HUES48 (cell line): Measurements from ENCODE around the gene AUTS2.
A peak's percentile ranks its signal among the peaks of the same experiment; 100 is the strongest.

Experiments used
- H3K27ac ChIP-seq: one replicate; pipeline ENCODE4 v1.7.0; 2013; ENCODE audit warnings: low read depth, low read length, inconsistent platforms
- H3K27me3 ChIP-seq: 2 replicates; pipeline ENCODE4 v1.6.1; 2013; ENCODE audit warnings: mild to moderate bottlenecking, low read length; ENCODE audit not compliant: control insufficient read depth, insufficient read depth
- H3K36me3 ChIP-seq: 2 replicates; pipeline ENCODE4 v1.6.1; 2013; ENCODE audit warnings: low read length; ENCODE audit not compliant: control insufficient read depth, insufficient read depth
- H3K4me1 ChIP-seq: 2 replicates; pipeline ENCODE4 v1.6.1; 2013; ENCODE audit warnings: mild to moderate bottlenecking, low read length; ENCODE audit not compliant: control insufficient read depth, insufficient read depth
- H3K4me3 ChIP-seq: 2 replicates; pipeline ENCODE4 v1.5.1; 2013; ENCODE audit warnings: mild to moderate bottlenecking, low read depth, low read length
- H3K9ac ChIP-seq: 2 replicates; pipeline ENCODE4 v1.6.1; 2013; ENCODE audit warnings: mild to moderate bottlenecking, low read depth, low read length, moderate library complexity
- H3K9me3 ChIP-seq: 2 replicates; pipeline ENCODE4 v1.6.1; 2013; ENCODE audit warnings: low read length; ENCODE audit not compliant: control insufficient read depth, insufficient read depth

AUTS2 gene

GRCh38 chr7:69657985-69658384 is 59.7 kb downstream of the AUTS2 start:
- Histone ChIP-seq H3K4me3 (no peak overlapping the region), H3K9me3 (no peaks in the 10 kb centered on the region), H3K9ac (no peak overlapping the region), H3K36me3 (no peaks in the 10 kb centered on the region), H3K27ac (no peak overlapping the region), H3K27me3 (peaks cover 6% of the 10 kb centered on the region; the same call in 1 of the 2 replicates), H3K4me1 (peaks cover 45% of the 10 kb centered on the region)

DNA sequence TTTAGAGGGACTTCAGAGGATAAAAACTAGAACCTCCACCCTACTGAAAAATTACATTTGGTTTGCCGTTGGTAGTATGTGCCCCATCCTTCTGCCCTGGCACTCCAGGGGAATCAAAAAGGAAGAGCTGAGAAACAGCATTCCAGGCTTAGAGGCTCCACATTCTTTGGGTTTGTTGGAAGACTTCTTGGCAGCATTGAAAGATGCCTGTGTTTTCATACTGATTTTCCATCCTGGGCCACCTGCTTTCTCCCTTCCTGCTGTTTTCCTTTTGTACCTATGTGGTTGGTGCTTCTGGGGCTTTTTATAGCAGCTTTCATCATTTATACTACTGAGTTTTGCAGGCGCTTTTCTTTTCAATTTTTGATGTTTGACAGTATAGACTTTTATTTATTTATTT is 61.7 kb downstream of the AUTS2 start:
- peak overlapping the region; percentile 36 for H3K27ac ChIP-seq
- H3K9me3 ChIP-seq, result no peaks in the 10 kb centered on the region
- no peak overlapping the region for H3K4me3 ChIP-seq
- no peaks in the 10 kb centered on the region for H3K27me3 ChIP-seq
- peaks cover 35% of the 10 kb centered on the region for H3K4me1 ChIP-seq
- no peaks in the 10 kb centered on the region for H3K36me3 ChIP-seq
- H3K9ac ChIP-seq, result no peak overlapping the region

DNA sequence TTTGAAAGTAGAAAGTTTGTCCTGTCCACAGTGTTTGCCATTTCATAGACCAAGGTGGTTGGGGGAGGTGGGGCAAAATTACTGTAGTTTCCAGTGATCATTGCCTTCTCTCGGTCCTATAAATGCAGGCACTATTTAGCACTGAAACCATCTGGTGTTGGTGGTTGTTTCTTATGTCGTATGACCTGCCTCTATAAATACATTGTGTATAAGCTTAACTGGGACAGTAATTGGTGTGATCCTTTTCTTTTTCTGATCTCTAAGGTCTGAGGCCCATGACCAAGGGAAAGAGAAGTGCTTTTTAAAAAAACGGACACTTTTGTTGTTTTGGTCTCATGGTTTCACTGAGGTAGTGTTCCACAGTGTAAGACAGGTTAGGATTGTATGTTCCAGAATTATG is 63.1 kb downstream of the AUTS2 start:
- H3K9me3 ChIP-seq, result no peaks in the 10 kb centered on the region
- peaks cover 26% of the 10 kb centered on the region for H3K4me1 ChIP-seq
- no peaks in the 10 kb centered on the region for H3K27me3 ChIP-seq
- H3K27ac ChIP-seq, result no peak overlapping the region
- no peak overlapping the region for H3K9ac ChIP-seq
- H3K4me3 ChIP-seq, result no peak overlapping the region
- H3K36me3 ChIP-seq, result no peaks in the 10 kb centered on the region

DNA sequence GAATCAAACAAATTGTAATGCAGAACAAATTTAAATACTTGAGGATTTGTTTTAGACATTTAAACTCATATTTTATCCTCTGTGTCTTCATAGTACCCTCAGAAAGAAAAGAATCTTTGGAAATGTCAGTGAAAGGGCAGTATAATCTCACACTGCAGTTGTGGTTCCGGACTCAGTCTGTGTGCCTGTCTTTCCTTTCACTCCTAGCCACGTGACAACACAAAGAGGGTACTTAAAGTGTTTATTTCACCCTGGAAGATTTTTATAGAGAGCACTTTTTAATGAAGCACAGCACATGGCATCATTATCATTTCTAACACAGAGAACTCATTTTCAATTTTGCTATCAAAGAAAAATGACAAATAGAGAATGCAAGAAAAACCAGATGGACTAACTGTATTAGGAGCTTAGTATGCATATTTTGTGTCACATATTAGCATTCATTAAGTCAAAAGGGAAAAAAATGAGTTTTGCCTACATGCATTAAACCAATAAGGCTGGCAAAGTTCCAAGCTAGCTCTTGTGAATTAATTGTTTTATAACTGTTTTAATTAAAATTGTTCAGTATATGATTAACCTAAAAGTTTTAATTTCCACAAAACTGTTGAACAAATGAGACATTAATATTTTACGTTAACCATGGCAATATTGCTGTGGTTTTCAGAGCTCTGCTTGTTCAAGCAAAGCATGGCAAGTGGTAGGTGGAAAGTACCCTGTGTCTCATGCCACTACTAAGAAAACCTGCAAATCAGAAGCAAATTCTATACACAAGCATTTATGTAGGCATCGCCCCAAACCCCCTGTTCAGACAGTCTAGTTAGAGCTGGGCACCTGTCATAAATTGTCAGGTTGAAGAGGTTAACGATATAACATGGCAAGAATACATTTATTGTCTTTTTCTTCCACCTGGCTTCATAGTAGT is 65.9 kb downstream of the AUTS2 start:
- H3K27me3 ChIP-seq, result no peaks in the 10 kb centered on the region
- no peak overlapping the region for H3K27ac ChIP-seq
- no peak overlapping the region for H3K9ac ChIP-seq
- no peaks in the 10 kb centered on the region for H3K36me3 ChIP-seq
- peaks cover 10% of the 10 kb centered on the region for H3K4me1 ChIP-seq
- H3K4me3 ChIP-seq, result no peak overlapping the region
- H3K9me3 ChIP-seq, result no peaks in the 10 kb centered on the region

GRCh38 chr7:69665369-69665768 is 67.1 kb downstream of the AUTS2 start:
- no peaks in the 10 kb centered on the region for H3K9me3 ChIP-seq
- H3K4me1 ChIP-seq, result 0 out of 2 replicates have a peak, but pooled peaks cover 4% of the 10 kb centered on the region
- H3K4me3 ChIP-seq, result no peak overlapping the region
- no peak overlapping the region for H3K27ac ChIP-seq
- no peak overlapping the region for H3K9ac ChIP-seq
- no peaks in the 10 kb centered on the region for H3K36me3 ChIP-seq
- H3K27me3 ChIP-seq, result no peaks in the 10 kb centered on the region

DNA sequence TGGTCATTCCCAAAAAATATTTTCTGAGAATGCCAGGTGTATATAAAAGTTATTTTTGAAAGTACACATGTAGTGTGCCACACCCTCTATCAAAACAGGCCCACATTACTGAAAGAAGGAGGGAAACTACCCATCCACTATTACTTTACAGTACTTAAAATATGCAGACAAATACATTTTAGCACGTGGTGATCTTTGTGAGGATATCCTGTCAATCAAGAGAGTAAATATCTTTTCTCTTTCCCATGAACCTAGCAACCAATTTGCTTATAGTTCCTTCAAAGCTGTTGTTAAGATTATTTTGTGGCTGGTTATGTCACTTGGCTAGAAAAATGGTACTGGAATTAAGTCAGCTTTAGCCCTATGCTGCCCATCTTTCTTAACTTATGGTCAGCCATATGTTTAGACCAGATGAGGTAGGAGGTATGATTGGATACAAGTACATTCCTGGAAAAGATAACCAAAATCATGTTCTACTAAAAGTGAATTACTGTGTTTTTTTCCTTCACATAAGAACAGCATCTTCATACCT is 70.1 kb downstream of the AUTS2 start:
- Histone ChIP-seq H3K36me3 (no peaks in the 10 kb centered on the region), H3K27me3 (no peaks in the 10 kb centered on the region), H3K9ac (no peak overlapping the region), H3K9me3 (no peaks in the 10 kb centered on the region), H3K27ac (no peak overlapping the region), H3K4me3 (no peak overlapping the region), H3K4me1 (no peaks in the 10 kb centered on the region)

DNA sequence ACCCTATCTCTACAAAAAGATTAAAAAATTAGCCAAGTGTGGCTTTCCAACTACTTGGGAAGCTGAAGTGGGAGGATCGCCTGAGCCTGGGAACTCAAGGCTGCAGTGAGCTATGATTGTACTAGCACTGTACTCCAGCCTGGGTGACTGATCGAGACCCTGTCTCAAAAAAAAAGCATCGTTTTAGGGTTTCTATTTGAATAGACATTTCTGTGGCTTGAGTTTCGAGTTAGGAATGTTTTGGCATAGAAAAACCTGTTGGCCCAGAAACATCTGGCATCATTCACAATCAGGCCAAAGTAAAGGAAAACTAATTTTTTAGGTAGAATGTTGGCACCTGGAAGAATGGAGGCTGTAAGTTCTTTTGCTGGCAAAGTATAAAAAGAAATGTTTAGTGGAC is 72.4 kb downstream of the AUTS2 start:
- no peaks in the 10 kb centered on the region for H3K27me3 ChIP-seq
- no peaks in the 10 kb centered on the region for H3K9me3 ChIP-seq
- no peaks in the 10 kb centered on the region for H3K4me1 ChIP-seq
- H3K4me3 ChIP-seq, result no peak overlapping the region
- H3K27ac ChIP-seq, result no peak overlapping the region
- H3K36me3 ChIP-seq, result no peaks in the 10 kb centered on the region
- no peak overlapping the region for H3K9ac ChIP-seq

- Histone ChIP-seq H3K4me3 (no peak overlapping the region), H3K9me3 (no peaks in the 10 kb centered on the region), H3K4me1 (peaks cover 18% of the 10 kb centered on the region), H3K27me3 (no peaks in the 10 kb centered on the region), H3K36me3 (no peaks in the 10 kb centered on the region), H3K9ac (no peak overlapping the region), H3K27ac (no peak overlapping the region)
These were observed 74.8 kb downstream of the AUTS2 start for GRCh38 chr7:69673074-69673473.

DNA sequence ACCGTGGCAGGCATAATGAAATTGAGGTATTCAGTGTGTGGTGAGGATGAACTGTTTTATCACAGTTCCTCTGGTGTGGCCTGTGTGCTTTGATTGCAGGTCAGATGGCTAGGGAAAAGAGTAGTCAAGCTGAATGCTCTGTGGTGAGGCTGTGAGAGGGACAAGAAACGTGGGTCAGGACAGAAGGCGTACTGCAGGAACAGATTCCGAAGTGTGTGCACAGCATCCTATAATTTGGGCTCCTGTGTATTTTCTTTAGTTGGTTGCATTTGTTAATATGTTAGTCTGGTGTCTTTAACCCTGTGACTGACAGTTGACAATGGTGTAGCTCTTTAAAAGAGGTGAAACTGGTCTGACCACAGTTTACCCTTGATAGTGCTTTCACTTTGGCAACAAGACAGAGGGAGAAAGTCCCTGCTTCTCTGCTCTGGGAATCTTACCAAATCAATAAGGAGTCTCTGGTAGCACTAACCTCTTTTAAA is 76.5 kb downstream of the AUTS2 start:
- no peaks in the 10 kb centered on the region for H3K9me3 ChIP-seq
- no peak overlapping the region for H3K4me3 ChIP-seq
- H3K4me1 ChIP-seq, result peaks cover 19% of the 10 kb centered on the region
- no peak overlapping the region for H3K27ac ChIP-seq
- no peak overlapping the region for H3K9ac ChIP-seq
- no peaks in the 10 kb centered on the region for H3K27me3 ChIP-seq
- no peaks in the 10 kb centered on the region for H3K36me3 ChIP-seq

- Histone ChIP-seq H3K27me3 (no peaks in the 10 kb centered on the region), H3K4me1 (peaks cover 19% of the 10 kb centered on the region), H3K4me3 (no peak overlapping the region), H3K27ac (no peak overlapping the region), H3K36me3 (no peaks in the 10 kb centered on the region), H3K9ac (no peak overlapping the region), H3K9me3 (no peaks in the 10 kb centered on the region)
These were observed 78.0 kb downstream of the AUTS2 start for GRCh38 chr7:69676247-69676646.
